HepG2 (cell line): ENCODE data around the gene JAK1. TPM values are rescaled to one million over a fixed set of nuclear protein-coding genes. Genes with fewer than 3 reads are reported as not detected.

Experiments used
- ATAC-seq: fragments of 200-7000 bp; cut with Tn5 transposase; 3 replicates; pipeline ENCODE4 v1.9.1; 2020; ENCODE audit warnings: mild to moderate bottlenecking, moderate library complexity
- BruUV-seq: library from RNA; stranded (reverse); fragments of 400-500 nt; replicated peaks from 2 replicates; lab custom pipeline; 2021; lab: Mats Ljungman, UMichigan
- CTCF ChIA-PET: fragments of 300-600 bp; formaldehyde crosslinking; extraction: SDS; loops from one replicate; lab custom pipeline; 2021; ENCODE audit warnings: low total read pairs, inconsistent platforms, low intra/inter-chr PET ratio; lab: Yijun Ruan, JAX
- POLR2A ChIA-PET: fragments of 350-600 bp; sonication (Branson Sonifier 250); formaldehyde crosslinking; loops from one replicate; lab custom pipeline; 2020; ENCODE audit warnings: antibody characterized with exemption, inconsistent platforms; lab: Yijun Ruan, JAX
- DNase-seq: peaks from one replicate; pipeline ENCODE4 v3.0.0-alpha.2; 2015; ENCODE audit warnings: low spot score
- FAIRE-seq: peaks from 3 replicates; lab custom pipeline; 2011; peaks lifted over from hg19 to GRCh38; lab: Jason Lieb, UNC
- H2AFZ ChIP-seq: one replicate; pipeline ENCODE4 v1.6.1; 2011; ENCODE audit warnings: low read length, inconsistent platforms
- H3K27ac ChIP-seq: fragments of 300-600 bp; 3 replicates; pipeline ENCODE4 v1.8.0; 2011; ENCODE audit warnings: mixed run types, mild to moderate bottlenecking, mixed read lengths, low read length, inconsistent platforms; ENCODE audit not compliant: insufficient read depth; ENCODE audit errors: extremely low read length
- H3K27me3 ChIP-seq, 2 experiments: fragments of 200-600 bp in 1 of 2; 2 replicates in 1 of 2; 3 replicates in 1 of 2; pipeline versions ENCODE4 v1.6.0 to v1.8.0; 2011; ENCODE audit warnings: low read length in 2 of 2, mild to moderate bottlenecking in 2 of 2, moderate library complexity in 2 of 2, inconsistent platforms in 1 of 2; ENCODE audit not compliant: insufficient read depth in 2 of 2, control insufficient read depth in 1 of 2
- H3K36me3 ChIP-seq, 2 experiments: fragments of 200-600 bp in 1 of 2; replicated peaks in 1 of 2; 2 replicates in 1 of 2; 3 replicates in 1 of 2; pipeline versions ENCODE4 v1.5.1 to v1.8.0; 2011; ENCODE audit warnings: low read length in 2 of 2, inconsistent platforms in 1 of 2; ENCODE audit not compliant: insufficient read depth in 2 of 2, control insufficient read depth in 1 of 2
- H3K4me1 ChIP-seq: 2 replicates; pipeline ENCODE4 v1.5.1; 2012; ENCODE audit warnings: low read length, inconsistent platforms; ENCODE audit not compliant: insufficient read depth
- H3K4me2 ChIP-seq: 2 replicates; pipeline ENCODE4 v1.6.0; 2011; ENCODE audit warnings: low read depth, low read length, inconsistent platforms
- H3K4me3 ChIP-seq, 3 experiments: fragments of 200-600 bp in 1 of 3; sonication (generic), shearing (Covaris generic) in 1 of 3; replicated peaks in 1 of 3; 2 replicates each; pipeline ENCODE4 v1.5.1; 2011 to 2016; ENCODE audit warnings: low read length in 3 of 3, inconsistent platforms in 2 of 3, low read depth in 2 of 3, mild to moderate bottlenecking in 2 of 3, control low read depth in 1 of 3, mixed read lengths in 1 of 3; ENCODE audit not compliant: insufficient read depth in 1 of 3
- H3K79me2 ChIP-seq: one replicate; pipeline ENCODE4 v1.6.1; 2011; ENCODE audit warnings: low read length, inconsistent platforms; ENCODE audit not compliant: insufficient read depth
- H3K9ac ChIP-seq: 2 replicates; pipeline ENCODE4 v1.6.0; 2011; ENCODE audit warnings: mild to moderate bottlenecking, low read depth, low read length, inconsistent platforms; ENCODE audit not compliant: insufficient read depth
- H3K9me3 ChIP-seq: 2 replicates; pipeline ENCODE4 v1.5.1; 2012; ENCODE audit warnings: mild to moderate bottlenecking, low read length
- H4K20me1 ChIP-seq: 2 replicates; pipeline ENCODE4 v1.6.0; 2011; ENCODE audit warnings: inconsistent platforms, mild to moderate bottlenecking, low read length, moderate library complexity; ENCODE audit not compliant: insufficient read depth
- CSRNP2 ChIP-seq: sonication (generic); formaldehyde crosslinking; conservative IDR thresholded peaks from 2 replicates; pipeline ENCODE4 v1.8.0; 2022; ENCODE audit warnings: low read depth, missing genetic modification reagents
- HDAC6 ChIP-seq: fragments of 200-600 bp; sonication (generic); IDR thresholded peaks from 2 replicates; pipeline ENCODE4 v1.7.0; 2017; ENCODE audit warnings: mild to moderate bottlenecking, antibody characterized with exemption, low read length, low read depth
- HMG20A ChIP-seq: IDR thresholded peaks from 2 replicates; pipeline ENCODE4 v1.6.1; 2016; ENCODE audit warnings: borderline replicate concordance
- MTF2 ChIP-seq: sonication (generic); formaldehyde crosslinking; IDR thresholded peaks from 2 replicates; pipeline ENCODE4 v1.5.0; 2020; ENCODE audit warnings: missing genetic modification reagents, borderline replicate concordance
- PCBP2 ChIP-seq: fragments of 200-400 bp; formaldehyde crosslinking; optimal IDR thresholded peaks from 2 replicates; pipeline ENCODE3; 2018; ENCODE audit warnings: low read length, low read depth; ENCODE audit not compliant: poor library complexity, severe bottlenecking
- RFXANK ChIP-seq: IDR thresholded peaks from 2 replicates; pipeline ENCODE4 v1.6.1; 2016
- SALL2 ChIP-seq: sonication (generic); formaldehyde crosslinking; IDR thresholded peaks from 2 replicates; pipeline ENCODE4 v1.8.1; 2023; ENCODE audit warnings: mild to moderate bottlenecking, missing genetic modification reagents, inconsistent platforms
- SUZ12 ChIP-seq: fragments of 150-350 bp; IDR thresholded peaks from 2 replicates; pipeline ENCODE4 v1.6.1; 2014; ENCODE audit warnings: low read depth, low read length
- ZNF17 ChIP-seq: sonication (generic); formaldehyde crosslinking; IDR thresholded peaks from 2 replicates; pipeline ENCODE4 v1.5.0; 2020; ENCODE audit warnings: mild to moderate bottlenecking, missing genetic modification reagents
- ZNF253 ChIP-seq: sonication (generic); formaldehyde crosslinking; IDR thresholded peaks from 2 replicates; pipeline ENCODE4 v1.8.0; 2022; ENCODE audit warnings: mild to moderate bottlenecking, missing genetic modification reagents, borderline replicate concordance
- ZNF350 ChIP-seq: sonication (generic); formaldehyde crosslinking; IDR thresholded peaks from 2 replicates; pipeline ENCODE4 v1.4.0; 2020; ENCODE audit warnings: mild to moderate bottlenecking, low read depth, missing genetic modification reagents, borderline replicate concordance
- ZNF747 ChIP-seq: sonication (generic); formaldehyde crosslinking; IDR thresholded peaks from 2 replicates; pipeline ENCODE4 v1.8.1; 2023; ENCODE audit warnings: missing genetic modification reagents, mild to moderate bottlenecking, borderline replicate concordance
- in situ Hi-C: cut with HindIII; loops from 2 replicates; pipeline ENCODE4 v1.10.0; 2017; ENCODE audit warnings: low pct_unique_long_range_greater_than_20kb; ENCODE audit not compliant: extremely low pct_ligation_motif_present
- intact Hi-C: fragments of 100-400 bp; cut with micrococcal nuclease; formaldehyde crosslinking; loops from one replicate; pipeline ENCODE4 v1.10.0; 2022; ENCODE audit not compliant: unreplicated experiment
- polyA plus RNA-seq, 8 experiments: library from polyadenylated mRNA; depleted of rRNA in 3 of 8; stranded (reverse) in 7 of 8; unstranded in 1 of 8; fragments of >200 nt; fragmentation: Illumina TruSeq in 4 of 8; extraction: Trizol in 4 of 8; gene quantifications; 2 replicates each; pipeline versions ENCODE4 v1.2.1 to v1.2.3, GENCODE V29; 2011 to 2016; ENCODE audit warnings: low read depth in 4 of 8, missing spikeins in 1 of 8, mixed read lengths in 1 of 8; ENCODE audit not compliant: insufficient read depth in 1 of 8
- total RNA-seq, 5 experiments: library from RNA; depleted of rRNA; stranded (reverse); fragments of >200 nt; fragmentation: Illumina TruSeq; extraction: Trizol; gene quantifications; 2 replicates each; pipeline ENCODE4 v1.2.3, GENCODE V29; 2016; ENCODE audit warnings: low read depth in 1 of 5
- TF ChIP-seq, protein P1 (sequence below): sonication (generic); formaldehyde crosslinking; IDR thresholded peaks from 2 replicates; pipeline ENCODE4 v1.5.0; 2020; ENCODE audit warnings: mild to moderate bottlenecking, missing genetic modification reagents
- TF ChIP-seq, protein P2 (sequence below): sonication (generic); formaldehyde crosslinking; IDR thresholded peaks from 2 replicates; pipeline ENCODE4 v1.8.1; 2023; ENCODE audit warnings: mild to moderate bottlenecking, missing genetic modification reagents

Gene JAK1
- total and polyA plus RNA-seq, 2 of the 13 experiments (the other 11 are each of a cell fraction or from before 2014, with no cell fraction given) = 23.9 to 42.4 TPM

GRCh38 chr1:64809309-64809708 lies 157.0 kb downstream of the JAK1 start:
- Histone ChIP-seq H3K9me3 (no peaks in the 10 kb centered on the region), H3K9ac (no peak overlapping the region), H3K27ac (no peak overlapping the region), H2AFZ (no peak overlapping the region), H3K36me3 (no peaks in the 10 kb centered on the region; a peak in 1 of 5 replicates), H3K27me3 (no peaks in the 10 kb centered on the region), H3K4me2 (no peak overlapping the region), H3K4me1 (no peaks in the 10 kb centered on the region), H4K20me1 (no peaks in the 10 kb centered on the region), H3K4me3 (no peak overlapping the region), H3K79me2 (no peaks in the 10 kb centered on the region)
- ChIA-PET POLR2A (no interaction called here), CTCF (no interaction called here)
- intact Hi-C loops (no loop called here), in situ Hi-C loops (no loop called here)
- TF ChIP-seq, protein P1, sequence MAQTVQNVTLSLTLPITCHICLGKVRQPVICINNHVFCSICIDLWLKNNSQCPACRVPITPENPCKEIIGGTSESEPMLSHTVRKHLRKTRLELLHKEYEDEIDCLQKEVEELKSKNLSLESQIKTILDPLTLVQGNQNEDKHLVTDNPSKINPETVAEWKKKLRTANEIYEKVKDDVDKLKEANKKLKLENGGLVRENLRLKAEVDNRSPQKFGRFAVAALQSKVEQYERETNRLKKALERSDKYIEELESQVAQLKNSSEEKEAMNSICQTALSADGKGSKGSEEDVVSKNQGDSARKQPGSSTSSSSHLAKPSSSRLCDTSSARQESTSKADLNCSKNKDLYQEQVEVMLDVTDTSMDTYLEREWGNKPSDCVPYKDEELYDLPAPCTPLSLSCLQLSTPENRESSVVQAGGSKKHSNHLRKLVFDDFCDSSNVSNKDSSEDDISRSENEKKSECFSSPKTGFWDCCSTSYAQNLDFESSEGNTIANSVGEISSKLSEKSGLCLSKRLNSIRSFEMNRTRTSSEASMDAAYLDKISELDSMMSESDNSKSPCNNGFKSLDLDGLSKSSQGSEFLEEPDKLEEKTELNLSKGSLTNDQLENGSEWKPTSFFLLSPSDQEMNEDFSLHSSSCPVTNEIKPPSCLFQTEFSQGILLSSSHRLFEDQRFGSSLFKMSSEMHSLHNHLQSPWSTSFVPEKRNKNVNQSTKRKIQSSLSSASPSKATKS (CRISPR knock-in tag) = no peak
- no peak for TF ChIP-seq ZNF17 (CRISPR knock-in tag)
- TF ChIP-seq HDAC6 = no peak
- no peak for TF ChIP-seq MTF2
- no peak for TF ChIP-seq SUZ12
- no peak for TF ChIP-seq HMG20A
- TF ChIP-seq, protein P2, sequence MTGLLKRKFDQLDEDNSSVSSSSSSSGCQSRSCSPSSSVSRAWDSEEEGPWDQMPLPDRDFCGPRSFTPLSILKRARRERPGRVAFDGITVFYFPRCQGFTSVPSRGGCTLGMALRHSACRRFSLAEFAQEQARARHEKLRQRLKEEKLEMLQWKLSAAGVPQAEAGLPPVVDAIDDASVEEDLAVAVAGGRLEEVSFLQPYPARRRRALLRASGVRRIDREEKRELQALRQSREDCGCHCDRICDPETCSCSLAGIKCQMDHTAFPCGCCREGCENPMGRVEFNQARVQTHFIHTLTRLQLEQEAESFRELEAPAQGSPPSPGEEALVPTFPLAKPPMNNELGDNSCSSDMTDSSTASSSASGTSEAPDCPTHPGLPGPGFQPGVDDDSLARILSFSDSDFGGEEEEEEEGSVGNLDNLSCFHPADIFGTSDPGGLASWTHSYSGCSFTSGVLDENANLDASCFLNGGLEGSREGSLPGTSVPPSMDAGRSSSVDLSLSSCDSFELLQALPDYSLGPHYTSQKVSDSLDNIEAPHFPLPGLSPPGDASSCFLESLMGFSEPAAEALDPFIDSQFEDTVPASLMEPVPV = no peak
- no peak for TF ChIP-seq ZNF747 (CRISPR knock-in tag)
- no peak for TF ChIP-seq RFXANK
- no peak for TF ChIP-seq CSRNP2 (CRISPR knock-in tag)
- TF ChIP-seq PCBP2 = no peak
- no peak for TF ChIP-seq SALL2
- TF ChIP-seq ZNF253 = no peak
- TF ChIP-seq ZNF350 = no peak
- ATAC-seq (no peak), FAIRE-seq (no peak), DNase-seq (no peak)
- no TSS peak for BruUV-seq
